HG03378 (cell line): ENCODE data around the gene AZU1.

Experiments
- ATAC-seq: cut with Tn5 transposase; IDR thresholded peaks from one replicate; pipeline ENCODE4 v1.9.1; 2021; ENCODE audit warnings: mild to moderate bottlenecking, moderate library complexity; ENCODE audit not compliant: unreplicated experiment

AZU1 gene

GRCh38 chr19:827710-828321, at the start of gene AZU1:
Gene AZU1, plus strand, starts transcription at chr19:827837. Its CDS starts 10 bp downstream, at chr19:827847.
- ATAC-seq, result no peak

- ATAC-seq, result no peak
Measured at GRCh38 chr19:778910-779653, 48.6 kb upstream of the AZU1 start.

GRCh38 chr19:780935-781334, 46.7 kb upstream of the AZU1 start:
- no peak for ATAC-seq

- no peak for ATAC-seq
Measured at GRCh38 chr19:781800-782184, 45.8 kb upstream of the AZU1 start.

GRCh38 chr19:782185-782877, 45.3 kb upstream of the AZU1 start:
- no peak for ATAC-seq

- no peak for ATAC-seq
Measured at GRCh38 chr19:782878-783668, 44.6 kb upstream of the AZU1 start.

GRCh38 chr19:784541-784940, 43.1 kb upstream of the AZU1 start:
- ATAC-seq, result no peak

GRCh38 chr19:787536-787935, 40.1 kb upstream of the AZU1 start:
- ATAC-seq, result no peak

- no peak for ATAC-seq
Measured at GRCh38 chr19:788686-788982, 39.0 kb upstream of the AZU1 start.

GRCh38 chr19:788983-789700, 38.5 kb upstream of the AZU1 start:
- no peak for ATAC-seq

GRCh38 chr19:789701-790060, 38.0 kb upstream of the AZU1 start:
- ATAC-seq, result no peak

GRCh38 chr19:791007-791566, 36.5 kb upstream of the AZU1 start:
- no peak for ATAC-seq

GRCh38 chr19:791567-792305, 35.9 kb upstream of the AZU1 start:
- no peak for ATAC-seq

- ATAC-seq, result no peak
Measured at GRCh38 chr19:792306-792885, 35.2 kb upstream of the AZU1 start.

- ATAC-seq, result no peak
Measured at GRCh38 chr19:793806-794205, 33.8 kb upstream of the AZU1 start.

GRCh38 chr19:795073-795611, 32.5 kb upstream of the AZU1 start:
- no peak for ATAC-seq

- ATAC-seq, result no peak
Measured at GRCh38 chr19:795691-796581, 31.7 kb upstream of the AZU1 start.
